HCT116 (cell line): ENCODE results near the gene BAIAP2L2.
"Not testable (repeated sequence)": the region's sequence is repeated elsewhere in the genome, so short reads cannot be mapped to it uniquely, and the experiment has no call there.

Experiments
- CEBPB ChIP-seq: IDR thresholded peaks from 2 replicates; pipeline ENCODE4 v1.6.1; 2012; ENCODE audit warnings: low read depth
- CTCF ChIP-seq, 3 experiments: fragments of 200-600 bp in 1 of 3; sonication (generic) in 1 of 3; IDR thresholded peaks in 2 of 3; conservative IDR thresholded peaks in 1 of 3; 2 replicates each; pipeline ENCODE4 v1.5.1; 2012 to 2017; ENCODE audit warnings: low read depth in 2 of 3, low read length in 2 of 3, antibody characterized with exemption in 1 of 3, borderline replicate concordance in 1 of 3, control low read depth in 1 of 3, mild to moderate bottlenecking in 1 of 3, mixed read lengths in 1 of 3, mixed run types in 1 of 3, moderate library complexity in 1 of 3; ENCODE audit not compliant: insufficient read depth in 1 of 3
- EZH2 ChIP-seq: fragments of 200-600 bp; sonication (generic); IDR thresholded peaks from 2 replicates; pipeline ENCODE4 v1.6.1; 2017; ENCODE audit warnings: antibody characterized with exemption, mixed run types
- EZH2phosphoT487 ChIP-seq: fragments of 200-600 bp; IDR thresholded peaks from 2 replicates; pipeline ENCODE4 v1.6.1; 2018; ENCODE audit warnings: antibody characterized with exemption, borderline replicate concordance
- FOSL1 ChIP-seq: IDR thresholded peaks from 2 replicates; pipeline ENCODE4 v1.6.1; 2012; ENCODE audit warnings: low read depth
- POLR2AphosphoS5 ChIP-seq: IDR thresholded peaks from 2 replicates; pipeline ENCODE4 v1.6.1; 2011; ENCODE audit warnings: mild to moderate bottlenecking, low read depth, low read length, moderate library complexity
- SIN3A ChIP-seq: IDR thresholded peaks from 2 replicates; pipeline ENCODE4 v1.6.1; 2012; ENCODE audit warnings: low read depth
- TF ChIP-seq, protein P1 (sequence below): IDR thresholded peaks from 2 replicates; pipeline ENCODE4 v1.6.1; 2012; ENCODE audit warnings: low read depth
- TF ChIP-seq, protein P2 (sequence below): IDR thresholded peaks from 2 replicates; pipeline ENCODE4 v1.6.1; 2011; ENCODE audit warnings: mild to moderate bottlenecking, low read length, moderate library complexity; ENCODE audit not compliant: insufficient replicate concordance; ENCODE audit errors: extremely low read depth

DNA sequence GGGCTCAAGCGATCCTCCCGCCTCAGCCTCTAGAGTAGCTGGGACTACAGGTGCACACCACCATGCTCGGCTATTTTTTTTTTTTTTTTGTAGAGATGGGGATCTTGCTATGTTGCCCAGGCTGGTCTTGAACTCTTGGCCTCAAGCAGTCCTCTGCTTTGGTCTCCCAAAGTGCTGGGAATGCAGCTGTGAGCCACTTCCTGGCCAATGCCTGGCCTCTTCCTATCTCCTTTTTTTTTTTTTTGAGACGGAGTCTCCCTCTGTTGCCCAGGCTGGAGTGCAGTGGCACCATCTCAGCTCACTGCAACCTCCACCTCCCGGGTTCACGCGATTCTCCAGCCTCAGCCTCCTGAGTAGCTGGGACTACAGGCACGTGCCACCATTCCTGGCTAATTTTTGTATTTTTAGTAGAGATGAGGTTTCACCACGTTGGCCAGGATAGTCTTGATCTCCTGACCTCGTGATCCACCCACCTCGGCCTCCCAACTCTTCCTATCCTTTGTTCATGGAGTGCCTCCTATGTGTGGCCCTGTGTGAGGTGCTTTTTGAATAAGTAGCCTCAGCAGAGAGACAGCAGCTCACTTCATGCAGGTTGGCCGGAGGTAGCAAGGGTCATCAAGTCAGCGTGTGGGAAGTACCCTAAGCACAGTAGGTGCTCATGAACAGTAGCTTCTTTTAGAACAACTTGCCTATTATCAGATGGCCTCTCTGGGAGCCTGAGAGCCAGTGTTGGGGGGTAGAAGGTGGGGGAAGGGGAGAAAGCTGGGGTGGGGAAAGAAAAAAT is 72.9 kb downstream of the BAIAP2L2 start:
- not testable (repeated sequence) for TF ChIP-seq EZH2phosphoT487; CTCF (IDR thresholded peaks at IDR 0.05 in 2 of 3, conservative IDR thresholded peaks at IDR 0.05 in 1 of 3; ENCODE audit: borderline replicate concordance in 1 of 3, insufficient read depth in 1 of 3, low read depth in 2 of 3, low read length in 2 of 3); SIN3A; EZH2; POLR2AphosphoS5; FOSL1; CEBPB
- TF ChIP-seq, protein P1, sequence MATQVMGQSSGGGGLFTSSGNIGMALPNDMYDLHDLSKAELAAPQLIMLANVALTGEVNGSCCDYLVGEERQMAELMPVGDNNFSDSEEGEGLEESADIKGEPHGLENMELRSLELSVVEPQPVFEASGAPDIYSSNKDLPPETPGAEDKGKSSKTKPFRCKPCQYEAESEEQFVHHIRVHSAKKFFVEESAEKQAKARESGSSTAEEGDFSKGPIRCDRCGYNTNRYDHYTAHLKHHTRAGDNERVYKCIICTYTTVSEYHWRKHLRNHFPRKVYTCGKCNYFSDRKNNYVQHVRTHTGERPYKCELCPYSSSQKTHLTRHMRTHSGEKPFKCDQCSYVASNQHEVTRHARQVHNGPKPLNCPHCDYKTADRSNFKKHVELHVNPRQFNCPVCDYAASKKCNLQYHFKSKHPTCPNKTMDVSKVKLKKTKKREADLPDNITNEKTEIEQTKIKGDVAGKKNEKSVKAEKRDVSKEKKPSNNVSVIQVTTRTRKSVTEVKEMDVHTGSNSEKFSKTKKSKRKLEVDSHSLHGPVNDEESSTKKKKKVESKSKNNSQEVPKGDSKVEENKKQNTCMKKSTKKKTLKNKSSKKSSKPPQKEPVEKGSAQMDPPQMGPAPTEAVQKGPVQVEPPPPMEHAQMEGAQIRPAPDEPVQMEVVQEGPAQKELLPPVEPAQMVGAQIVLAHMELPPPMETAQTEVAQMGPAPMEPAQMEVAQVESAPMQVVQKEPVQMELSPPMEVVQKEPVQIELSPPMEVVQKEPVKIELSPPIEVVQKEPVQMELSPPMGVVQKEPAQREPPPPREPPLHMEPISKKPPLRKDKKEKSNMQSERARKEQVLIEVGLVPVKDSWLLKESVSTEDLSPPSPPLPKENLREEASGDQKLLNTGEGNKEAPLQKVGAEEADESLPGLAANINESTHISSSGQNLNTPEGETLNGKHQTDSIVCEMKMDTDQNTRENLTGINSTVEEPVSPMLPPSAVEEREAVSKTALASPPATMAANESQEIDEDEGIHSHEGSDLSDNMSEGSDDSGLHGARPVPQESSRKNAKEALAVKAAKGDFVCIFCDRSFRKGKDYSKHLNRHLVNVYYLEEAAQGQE, result not testable (repeated sequence)
- TF ChIP-seq, protein P2, sequence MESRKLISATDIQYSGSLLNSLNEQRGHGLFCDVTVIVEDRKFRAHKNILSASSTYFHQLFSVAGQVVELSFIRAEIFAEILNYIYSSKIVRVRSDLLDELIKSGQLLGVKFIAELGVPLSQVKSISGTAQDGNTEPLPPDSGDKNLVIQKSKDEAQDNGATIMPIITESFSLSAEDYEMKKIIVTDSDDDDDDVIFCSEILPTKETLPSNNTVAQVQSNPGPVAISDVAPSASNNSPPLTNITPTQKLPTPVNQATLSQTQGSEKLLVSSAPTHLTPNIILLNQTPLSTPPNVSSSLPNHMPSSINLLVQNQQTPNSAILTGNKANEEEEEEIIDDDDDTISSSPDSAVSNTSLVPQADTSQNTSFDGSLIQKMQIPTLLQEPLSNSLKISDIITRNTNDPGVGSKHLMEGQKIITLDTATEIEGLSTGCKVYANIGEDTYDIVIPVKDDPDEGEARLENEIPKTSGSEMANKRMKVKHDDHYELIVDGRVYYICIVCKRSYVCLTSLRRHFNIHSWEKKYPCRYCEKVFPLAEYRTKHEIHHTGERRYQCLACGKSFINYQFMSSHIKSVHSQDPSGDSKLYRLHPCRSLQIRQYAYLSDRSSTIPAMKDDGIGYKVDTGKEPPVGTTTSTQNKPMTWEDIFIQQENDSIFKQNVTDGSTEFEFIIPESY, result not testable (repeated sequence)
